SU-DHL-6 (cell line): ENCODE data around the gene B3GNT9.

Experiments
- EZH2phosphoT487 ChIP-seq: fragments of 200-600 bp; sonication (generic), shearing (Covaris generic); conservative IDR thresholded peaks from 2 replicates; pipeline ENCODE4 v1.6.1; 2018; ENCODE audit warnings: mild to moderate bottlenecking, antibody characterized with exemption, low read length, moderate library complexity, mixed read lengths
- TF ChIP-seq, protein P1 (sequence below): fragments of 200-600 bp; sonication (generic); IDR thresholded peaks from one replicate; pipeline ENCODE4 v1.5.1; 2017; ENCODE audit warnings: antibody characterized with exemption, mild to moderate bottlenecking, low read length, moderate library complexity; ENCODE audit not compliant: insufficient read depth, poor library complexity, severe bottlenecking

DNA sequence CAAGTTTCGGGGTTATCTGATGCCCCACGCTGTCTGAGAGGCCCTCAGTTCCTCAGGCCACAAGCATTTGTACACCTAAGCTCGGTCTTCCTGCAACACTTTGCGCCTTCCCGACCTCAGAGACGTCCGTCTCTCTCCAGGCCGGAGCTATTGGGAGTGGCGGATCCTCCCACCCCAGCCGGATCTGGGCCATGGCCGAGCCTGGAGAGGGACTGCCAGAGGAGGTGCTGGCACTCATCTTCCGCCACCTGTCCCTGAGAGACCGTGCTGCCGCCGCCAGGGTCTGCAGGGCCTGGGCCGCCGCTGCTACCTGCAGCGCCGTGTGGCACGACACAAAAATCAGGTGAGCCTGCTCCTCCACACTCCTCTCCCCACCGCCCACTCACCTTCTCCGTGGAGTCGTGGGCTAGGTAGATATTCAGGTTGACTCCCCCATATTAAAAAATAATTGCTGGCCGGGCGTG lies 10.8 kb upstream of the B3GNT9 start:
- TF ChIP-seq, protein P1, sequence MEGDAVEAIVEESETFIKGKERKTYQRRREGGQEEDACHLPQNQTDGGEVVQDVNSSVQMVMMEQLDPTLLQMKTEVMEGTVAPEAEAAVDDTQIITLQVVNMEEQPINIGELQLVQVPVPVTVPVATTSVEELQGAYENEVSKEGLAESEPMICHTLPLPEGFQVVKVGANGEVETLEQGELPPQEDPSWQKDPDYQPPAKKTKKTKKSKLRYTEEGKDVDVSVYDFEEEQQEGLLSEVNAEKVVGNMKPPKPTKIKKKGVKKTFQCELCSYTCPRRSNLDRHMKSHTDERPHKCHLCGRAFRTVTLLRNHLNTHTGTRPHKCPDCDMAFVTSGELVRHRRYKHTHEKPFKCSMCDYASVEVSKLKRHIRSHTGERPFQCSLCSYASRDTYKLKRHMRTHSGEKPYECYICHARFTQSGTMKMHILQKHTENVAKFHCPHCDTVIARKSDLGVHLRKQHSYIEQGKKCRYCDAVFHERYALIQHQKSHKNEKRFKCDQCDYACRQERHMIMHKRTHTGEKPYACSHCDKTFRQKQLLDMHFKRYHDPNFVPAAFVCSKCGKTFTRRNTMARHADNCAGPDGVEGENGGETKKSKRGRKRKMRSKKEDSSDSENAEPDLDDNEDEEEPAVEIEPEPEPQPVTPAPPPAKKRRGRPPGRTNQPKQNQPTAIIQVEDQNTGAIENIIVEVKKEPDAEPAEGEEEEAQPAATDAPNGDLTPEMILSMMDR: no peak
- no peak for TF ChIP-seq EZH2phosphoT487
